IMR-90 (cell line): ENCODE results near the gene OSBP.

ENCODE experiments used
- BHLHE40 ChIP-seq: fragments of 150-350 bp; IDR thresholded peaks from 2 replicates; pipeline ENCODE4 v1.6.1; 2016; ENCODE audit warnings: mild to moderate bottlenecking, low read depth, low read length
- CHD1 ChIP-seq: IDR thresholded peaks from 2 replicates; pipeline ENCODE4 v1.6.1; 2012; ENCODE audit warnings: low read depth, low read length, improper control_type of control experiment
- CTCF ChIP-seq: conservative IDR thresholded peaks from 2 replicates; pipeline ENCODE4 v1.5.1; 2012; ENCODE audit warnings: mild to moderate bottlenecking, low read depth, low read length, improper control_type of control experiment
- MAFK ChIP-seq: IDR thresholded peaks from 2 replicates; pipeline ENCODE4 v1.6.1; 2012; ENCODE audit warnings: low read depth, low read length, improper control_type of control experiment
- NFE2L2 ChIP-seq: fragments of 150-350 bp; IDR thresholded peaks from 2 replicates; pipeline ENCODE4 v1.6.1; 2016; ENCODE audit warnings: low read depth, mild to moderate bottlenecking, low read length
- POLR2A ChIP-seq: IDR thresholded peaks from 2 replicates; pipeline ENCODE4 v1.6.1; 2012; ENCODE audit warnings: mild to moderate bottlenecking, low read depth, low read length
- RAD21 ChIP-seq: IDR thresholded peaks from 2 replicates; pipeline ENCODE4 v1.6.1; 2012; ENCODE audit warnings: low read length, improper control_type of control experiment
- RCOR1 ChIP-seq: IDR thresholded peaks from 2 replicates; pipeline ENCODE4 v1.6.1; 2012; ENCODE audit warnings: mild to moderate bottlenecking, low read length, improper control_type of control experiment; ENCODE audit not compliant: insufficient replicate concordance
- USF2 ChIP-seq: fragments of 150-350 bp; IDR thresholded peaks from 2 replicates; pipeline ENCODE4 v1.6.1; 2017; ENCODE audit warnings: mild to moderate bottlenecking, antibody characterized with exemption, low read length, low read depth
- TF ChIP-seq, protein P1 (sequence below): fragments of 150-350 bp; IDR thresholded peaks from 2 replicates; pipeline ENCODE4 v1.6.1; 2016; ENCODE audit warnings: low read depth, mild to moderate bottlenecking, low read length, moderate library complexity, borderline replicate concordance

DNA sequence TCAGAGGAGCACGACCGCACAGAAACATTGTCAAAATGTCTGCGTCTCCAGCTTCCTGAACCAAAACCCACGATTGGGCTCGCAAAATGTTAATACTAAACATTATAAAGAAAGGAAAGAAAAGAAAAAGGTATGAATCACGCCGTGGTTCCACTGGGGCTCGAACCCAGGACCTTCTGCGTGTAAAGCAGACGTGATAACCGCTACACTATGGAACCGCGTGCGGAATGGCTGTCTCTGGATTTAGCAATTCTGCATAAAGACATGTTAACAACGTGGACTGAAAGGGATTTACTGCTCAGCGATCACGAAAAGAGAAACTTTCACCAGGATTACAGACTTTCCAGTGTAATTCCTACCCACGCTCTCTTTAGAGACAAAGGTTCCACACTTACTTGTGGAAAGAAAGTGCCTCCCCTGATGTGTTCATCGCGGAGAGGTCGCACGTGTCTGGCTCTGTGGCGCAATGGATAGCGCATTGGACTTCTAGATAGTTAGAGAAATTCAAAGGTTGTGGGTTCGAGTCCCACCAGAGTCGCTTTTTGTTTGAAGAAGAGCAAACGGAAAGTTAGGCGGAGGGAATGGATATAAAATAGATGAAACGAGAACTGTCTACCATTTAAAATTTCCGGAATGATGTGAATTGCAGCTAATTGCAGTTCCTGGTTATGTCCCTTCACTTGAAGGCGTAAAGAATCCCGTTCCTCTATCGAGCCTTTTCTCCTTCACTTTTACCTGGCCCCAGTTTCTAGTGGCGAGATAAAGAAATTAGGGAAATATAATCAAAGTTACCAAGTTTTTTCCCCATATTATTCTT lies 64.5 kb downstream of the OSBP start:
- TF ChIP-seq CTCF (no peak), POLR2A (no peak), NFE2L2 (no peak), BHLHE40 (peak; percentile 97), CHD1 (no peak), USF2 (peak; percentile 58), RCOR1 (no peak), MAFK (no peak), RAD21 (no peak)
- TF ChIP-seq, protein P1, sequence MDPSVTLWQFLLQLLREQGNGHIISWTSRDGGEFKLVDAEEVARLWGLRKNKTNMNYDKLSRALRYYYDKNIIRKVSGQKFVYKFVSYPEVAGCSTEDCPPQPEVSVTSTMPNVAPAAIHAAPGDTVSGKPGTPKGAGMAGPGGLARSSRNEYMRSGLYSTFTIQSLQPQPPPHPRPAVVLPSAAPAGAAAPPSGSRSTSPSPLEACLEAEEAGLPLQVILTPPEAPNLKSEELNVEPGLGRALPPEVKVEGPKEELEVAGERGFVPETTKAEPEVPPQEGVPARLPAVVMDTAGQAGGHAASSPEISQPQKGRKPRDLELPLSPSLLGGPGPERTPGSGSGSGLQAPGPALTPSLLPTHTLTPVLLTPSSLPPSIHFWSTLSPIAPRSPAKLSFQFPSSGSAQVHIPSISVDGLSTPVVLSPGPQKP = no peak
